Activated T-cell treated with anti-CD3 and anti-CD28 coated beads for 48 hours (primary cell): Measurements from ENCODE around the gene PKN3.

Experiments used
- DNase-seq: peaks from one replicate; pipeline ENCODE4 v3.0.0-alpha.2; 2020; ENCODE audit warnings: low read depth

PKN3 gene

GRCh38 chr9:128742401-128742800 is 40.1 kb downstream of the PKN3 start:
- no peak for DNase-seq

DNA sequence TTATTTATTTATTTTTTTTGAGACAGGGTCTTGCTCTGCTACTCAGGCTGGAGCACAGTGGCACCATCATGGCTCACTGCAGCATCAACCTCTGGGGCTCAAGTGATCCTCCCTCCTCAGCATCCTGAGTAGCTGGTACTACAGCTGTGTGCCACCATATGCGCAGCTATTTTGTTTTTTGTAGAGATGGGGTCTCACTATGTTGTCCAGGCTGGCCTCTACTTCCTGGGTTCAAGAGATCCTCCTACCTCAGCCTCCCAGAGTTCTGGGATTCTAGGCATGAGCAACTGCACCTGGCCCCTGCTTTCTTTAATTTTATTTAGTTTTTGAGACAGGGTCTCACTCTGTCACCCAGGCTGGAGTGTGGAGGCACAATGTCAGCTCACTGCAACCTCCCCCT is 41.1 kb downstream of the PKN3 start:
- no peak for DNase-seq

- DNase-seq, result no peak
These were observed 44.9 kb downstream of the PKN3 start for GRCh38 chr9:128747241-128747640.

- no peak for DNase-seq
These were observed 48.8 kb downstream of the PKN3 start for GRCh38 chr9:128750926-128751595.

GRCh38 chr9:128753627-128754026 is 51.3 kb downstream of the PKN3 start:
- DNase-seq, result no peak

- no peak for DNase-seq
These were observed 55.3 kb downstream of the PKN3 start for GRCh38 chr9:128757602-128758001.

DNA sequence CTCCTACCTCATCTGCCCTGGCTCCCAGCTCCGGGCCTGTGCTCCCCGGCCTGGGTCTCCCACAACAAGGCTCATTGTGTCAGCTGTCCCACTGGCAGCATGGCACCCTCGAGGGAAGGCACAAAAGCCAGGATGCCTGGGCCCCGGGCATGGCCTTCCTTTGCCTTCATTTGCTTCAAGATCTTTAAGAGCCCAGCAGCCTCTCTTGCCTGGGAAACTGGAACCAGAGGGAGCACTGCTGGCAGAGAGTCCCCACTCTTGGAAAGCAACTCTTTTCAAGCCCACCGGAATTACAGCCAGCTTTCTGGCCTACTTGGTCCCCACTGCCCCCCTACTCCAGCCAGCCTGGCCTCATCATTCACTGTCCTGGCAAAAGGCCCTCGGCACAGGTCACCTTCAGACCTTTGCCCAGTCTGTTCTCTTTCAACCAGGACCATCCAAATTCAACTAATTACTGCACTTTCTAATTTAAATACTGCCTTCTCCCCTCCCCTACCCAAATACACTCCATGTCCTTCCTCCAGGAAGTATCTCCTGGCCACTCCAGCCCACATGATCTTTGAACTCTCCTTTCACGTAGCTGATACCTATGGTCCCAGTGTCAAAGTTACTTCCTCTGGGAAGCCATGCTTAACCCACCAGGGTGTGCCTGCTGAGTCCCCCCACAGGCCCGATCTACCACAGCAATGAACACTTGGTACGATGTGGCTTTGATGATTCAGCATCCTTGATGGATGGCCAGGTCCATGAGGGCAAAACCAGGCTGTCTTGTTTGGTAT is 60.6 kb downstream of the PKN3 start:
- no peak for DNase-seq

DNA sequence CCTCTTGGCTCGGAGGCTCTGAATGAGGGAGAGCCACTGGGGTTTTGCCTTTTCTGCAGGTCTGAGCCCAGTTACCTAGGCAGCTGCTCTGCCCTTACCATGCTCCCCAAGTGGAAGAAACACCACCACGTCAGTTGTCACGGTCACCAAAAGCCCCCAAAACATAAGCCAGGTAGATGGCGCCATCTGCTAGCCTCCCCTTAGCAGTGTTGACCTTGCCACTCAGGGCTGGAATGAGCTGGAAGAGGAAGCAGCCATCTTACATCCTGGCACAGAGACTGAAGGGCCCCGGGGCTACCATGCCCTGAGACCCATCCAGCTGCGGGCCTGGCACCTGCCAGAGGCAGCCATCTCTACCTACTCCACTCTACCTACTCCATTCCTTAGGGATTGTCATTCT is 62.1 kb downstream of the PKN3 start:
- no peak for DNase-seq

DNA sequence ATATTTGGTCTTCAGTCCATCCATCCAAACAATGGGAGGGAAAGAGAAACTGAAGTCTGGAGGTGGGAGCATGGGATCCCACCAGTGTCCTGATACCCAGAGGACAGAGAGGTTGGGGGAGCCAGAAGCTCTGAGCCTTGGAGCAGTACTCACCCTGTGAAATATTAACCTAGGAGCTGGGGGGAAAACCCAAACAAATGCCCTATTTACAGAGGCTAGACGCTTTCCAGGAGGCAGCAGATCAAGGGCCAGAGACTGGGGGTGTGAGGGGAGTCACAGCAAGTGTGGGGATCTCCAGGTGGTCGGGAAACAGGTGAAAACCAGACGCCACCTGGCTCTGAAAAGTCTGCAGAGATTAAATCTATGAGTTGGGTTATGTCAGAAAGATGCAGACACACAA is 63.2 kb downstream of the PKN3 start:
- no peak for DNase-seq

DNA sequence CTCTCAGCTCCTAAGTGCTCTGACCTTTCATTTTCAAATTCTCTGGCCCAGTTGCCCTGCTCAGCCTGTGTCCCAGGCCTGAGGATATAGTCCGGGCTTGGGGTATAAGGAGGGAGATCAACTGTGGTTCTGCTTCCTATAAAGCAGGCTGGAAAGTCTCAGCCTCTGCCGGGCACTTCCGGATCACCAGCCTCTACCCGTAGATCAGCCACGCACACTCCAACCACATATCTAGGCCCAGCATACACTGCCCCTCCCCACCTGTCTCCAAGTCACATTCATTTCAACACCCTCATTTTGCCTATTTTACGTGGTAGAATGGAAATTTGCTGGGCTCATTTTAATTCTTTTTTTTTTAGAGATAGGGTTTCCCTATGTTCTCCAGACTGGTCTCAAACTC is 66.3 kb downstream of the PKN3 start:
- DNase-seq, result no peak
